Activated B cell treated with CpG ODN at 0.5 μM for 24 hours (primary cell): ENCODE measurements around the gene TMPO. TPM values are rescaled to one million over a fixed set of nuclear protein-coding genes. Genes with fewer than 3 reads are reported as not detected.

Experiments used
- ATAC-seq: fragments of 200-7000 bp; cut with Tn5 transposase; one replicate; pipeline ENCODE4 v1.10.0; 2021; ENCODE audit warnings: low read depth, mild to moderate bottlenecking, moderate library complexity
- CTCF ChIA-PET: fragments of 350-600 bp; sonication (Branson Sonifier 250); formaldehyde crosslinking; loops from one replicate; lab custom pipeline; 2021; ENCODE audit warnings: antibody characterized with exemption; lab: Charles Lee
- POLR2A ChIA-PET: fragments of 350-600 bp; sonication (Branson Sonifier 250); formaldehyde crosslinking; loops from one replicate; lab custom pipeline; 2021; ENCODE audit warnings: antibody characterized with exemption; lab: Charles Lee
- DNase-seq: peaks from one replicate; pipeline ENCODE4 v3.0.0; 2022
- H3K27ac Mint-ChIP-seq: one replicate; pipeline ENCODE4 v1.8.0; 2020; ENCODE audit warnings: mixed read lengths
- H3K27me3 Mint-ChIP-seq: one replicate; pipeline ENCODE4 v1.8.0; 2021; ENCODE audit warnings: mixed read lengths
- H3K36me3 Mint-ChIP-seq: one replicate; pipeline ENCODE4 v1.8.0; 2021; ENCODE audit warnings: low read depth, mixed read lengths
- H3K4me1 Mint-ChIP-seq: one replicate; pipeline ENCODE4 v1.8.0; 2021; ENCODE audit warnings: mixed read lengths
- H3K4me3 Mint-ChIP-seq: one replicate; pipeline ENCODE4 v1.8.0; 2020; ENCODE audit warnings: mild to moderate bottlenecking, mixed read lengths
- H3K9me3 Mint-ChIP-seq: one replicate; pipeline ENCODE4 v1.8.0; 2020; ENCODE audit warnings: mixed read lengths
- intact Hi-C: fragments of 100-400 bp; cut with micrococcal nuclease; formaldehyde crosslinking; loops from one replicate; pipeline ENCODE4 v1.15.1; 2024
- total RNA-seq: library from RNA; stranded (reverse); gene quantifications from 2 replicates; pipeline ENCODE4 v1.2.3, GENCODE V29; 2022
- TF ChIP-seq, protein P1 (sequence below): fragments of 200-600 bp; IDR thresholded peaks from one replicate; pipeline ENCODE4 v1.8.0; 2022; ENCODE audit warnings: antibody characterized with exemption, mild to moderate bottlenecking

Gene TMPO
- total RNA-seq, 1 donor from 2014 or later, result 115 TPM

GRCh38 chr12:98578821-98579220 is 63.4 kb downstream of the TMPO start:
- ATAC-seq (no peak), DNase-seq (no peak)
- intact Hi-C loops, result no loop called here
- no peaks in the 10 kb centered on the region for H3K4me1 Mint-ChIP-seq
- POLR2A ChIA-PET, result interaction anchor here (0.6 kb wide), 1 partner anchor 14 kb away, joined by 4 read pairs; no protein-coding TSS in a partner anchor
- H3K27me3 Mint-ChIP-seq, result peaks cover 1% of the 10 kb centered on the region
- H3K4me3 Mint-ChIP-seq, result no peak overlapping the region
- no peaks in the 10 kb centered on the region for H3K36me3 Mint-ChIP-seq
- H3K9me3 Mint-ChIP-seq, result peaks cover 2% of the 10 kb centered on the region
- no peak overlapping the region for H3K27ac Mint-ChIP-seq
- TF ChIP-seq, protein P1, sequence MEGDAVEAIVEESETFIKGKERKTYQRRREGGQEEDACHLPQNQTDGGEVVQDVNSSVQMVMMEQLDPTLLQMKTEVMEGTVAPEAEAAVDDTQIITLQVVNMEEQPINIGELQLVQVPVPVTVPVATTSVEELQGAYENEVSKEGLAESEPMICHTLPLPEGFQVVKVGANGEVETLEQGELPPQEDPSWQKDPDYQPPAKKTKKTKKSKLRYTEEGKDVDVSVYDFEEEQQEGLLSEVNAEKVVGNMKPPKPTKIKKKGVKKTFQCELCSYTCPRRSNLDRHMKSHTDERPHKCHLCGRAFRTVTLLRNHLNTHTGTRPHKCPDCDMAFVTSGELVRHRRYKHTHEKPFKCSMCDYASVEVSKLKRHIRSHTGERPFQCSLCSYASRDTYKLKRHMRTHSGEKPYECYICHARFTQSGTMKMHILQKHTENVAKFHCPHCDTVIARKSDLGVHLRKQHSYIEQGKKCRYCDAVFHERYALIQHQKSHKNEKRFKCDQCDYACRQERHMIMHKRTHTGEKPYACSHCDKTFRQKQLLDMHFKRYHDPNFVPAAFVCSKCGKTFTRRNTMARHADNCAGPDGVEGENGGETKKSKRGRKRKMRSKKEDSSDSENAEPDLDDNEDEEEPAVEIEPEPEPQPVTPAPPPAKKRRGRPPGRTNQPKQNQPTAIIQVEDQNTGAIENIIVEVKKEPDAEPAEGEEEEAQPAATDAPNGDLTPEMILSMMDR, result no peak
- CTCF ChIA-PET, result interaction anchor here (1.9 kb wide), 1 partner anchor 12 kb away, joined by 8 read pairs; no protein-coding TSS in a partner anchor

DNA sequence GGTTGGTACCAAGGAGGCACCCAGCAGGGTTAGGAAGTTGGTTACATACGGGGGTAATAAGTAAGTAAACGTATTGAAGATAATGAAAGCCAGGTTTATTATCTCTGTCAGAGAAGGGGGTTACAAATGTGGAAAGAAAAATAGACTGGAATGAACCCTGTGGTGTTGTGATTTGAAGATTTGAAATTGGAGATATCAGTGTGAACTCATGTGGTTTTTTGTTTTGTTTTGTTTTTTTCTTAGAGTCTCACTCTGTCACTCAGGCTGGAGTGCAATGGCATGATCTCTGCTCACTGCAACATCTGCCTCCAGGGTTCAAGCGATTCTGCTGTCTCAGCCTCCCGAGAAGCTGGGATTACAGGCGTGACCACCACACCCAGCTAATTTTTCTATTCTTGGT is 64.0 kb downstream of the TMPO start:
- ChIA-PET CTCF (interaction anchor here (1.9 kb wide), 1 partner anchor 13 kb away, joined by 8 read pairs; no protein-coding TSS in a partner anchor), POLR2A (no interaction called here)
- Mint-ChIP-seq H3K4me1 (no peaks in the 10 kb centered on the region), H3K9me3 (peaks cover 2% of the 10 kb centered on the region), H3K4me3 (no peak overlapping the region), H3K27me3 (peaks cover 1% of the 10 kb centered on the region), H3K36me3 (no peaks in the 10 kb centered on the region), H3K27ac (no peak overlapping the region)
- intact Hi-C loops, result no loop called here
- ATAC-seq (no peak), DNase-seq (no peak)
- TF ChIP-seq, protein P1, result no peak

DNA sequence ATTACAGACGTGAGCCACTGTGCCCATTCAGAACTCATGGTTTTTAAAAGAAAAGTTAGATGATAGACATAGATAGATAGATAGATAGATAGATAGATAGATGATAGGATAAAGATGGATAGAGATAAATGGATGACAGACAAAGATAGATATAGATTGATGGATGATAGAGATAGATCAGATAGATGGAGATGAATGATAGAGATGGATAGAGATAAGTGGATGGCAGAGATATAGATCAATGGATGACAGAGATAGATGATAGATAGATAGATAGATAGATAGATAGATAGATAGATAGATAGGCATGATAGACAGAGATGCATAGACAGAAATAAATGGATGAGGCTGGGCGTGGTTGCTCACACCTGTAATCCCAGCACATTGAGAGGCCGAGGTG is 64.4 kb downstream of the TMPO start:
- no peak overlapping the region for H3K4me3 Mint-ChIP-seq
- H3K36me3 Mint-ChIP-seq, result no peaks in the 10 kb centered on the region
- DNase-seq (no peak), ATAC-seq (no peak)
- peaks cover 2% of the 10 kb centered on the region for H3K9me3 Mint-ChIP-seq
- TF ChIP-seq, protein P1, result no peak
- no peak overlapping the region for H3K27ac Mint-ChIP-seq
- H3K4me1 Mint-ChIP-seq, result no peaks in the 10 kb centered on the region
- POLR2A ChIA-PET, result no interaction called here
- H3K27me3 Mint-ChIP-seq, result peaks cover 1% of the 10 kb centered on the region
- intact Hi-C loops, result no loop called here
- CTCF ChIA-PET, result interaction anchor here (1.9 kb wide), 1 partner anchor 13 kb away, joined by 8 read pairs; no protein-coding TSS in a partner anchor

DNA sequence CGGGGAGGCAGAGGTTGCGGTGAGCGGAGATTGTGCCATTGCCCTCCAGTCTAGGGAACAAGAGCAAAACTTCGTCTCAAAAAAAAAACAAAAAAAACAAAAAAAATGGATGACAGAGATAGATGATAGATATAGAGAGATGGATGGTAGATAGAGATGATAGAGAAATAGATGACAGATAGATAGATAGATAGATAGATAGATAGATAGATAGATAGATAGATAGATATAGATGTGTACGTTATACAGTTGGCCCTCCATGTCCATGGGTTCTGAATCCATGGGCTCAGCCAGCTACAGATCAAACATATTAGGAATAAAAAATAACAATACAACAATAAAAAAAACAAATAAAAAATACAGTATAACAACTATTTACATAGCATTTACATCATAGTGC is 65.3 kb downstream of the TMPO start:
- H3K27ac Mint-ChIP-seq, result no peak overlapping the region
- POLR2A ChIA-PET, result no interaction called here

GRCh38 chr12:98581101-98581500 is 65.7 kb downstream of the TMPO start:
- ChIA-PET POLR2A (interaction anchor here (1.1 kb wide), 1 partner anchor 13 kb away, joined by 4 read pairs; no protein-coding TSS in a partner anchor), CTCF (interaction anchor here (0.7 kb wide), 1 partner anchor 73 kb away, joined by 4 read pairs; no protein-coding TSS in a partner anchor)
- peaks cover 2% of the 10 kb centered on the region for H3K9me3 Mint-ChIP-seq

More for the DNA sequence above, 65.3 kb downstream of the TMPO start:
- Mint-ChIP-seq H3K27me3 (peaks cover 1% of the 10 kb centered on the region), H3K4me3 (no peak overlapping the region), H3K36me3 (no peaks in the 10 kb centered on the region), H3K9me3 (peaks cover 2% of the 10 kb centered on the region), H3K4me1 (no peaks in the 10 kb centered on the region)
- intact Hi-C loops, result no loop called here
- TF ChIP-seq, protein P1, result no peak
- CTCF ChIA-PET, result no interaction called here
- DNase-seq (no peak), ATAC-seq (no peak)

More at GRCh38 chr12:98581101-98581500, 65.7 kb downstream of the TMPO start:
- Mint-ChIP-seq H3K27ac (no peak overlapping the region), H3K4me3 (no peak overlapping the region), H3K27me3 (peaks cover 1% of the 10 kb centered on the region), H3K36me3 (no peaks in the 10 kb centered on the region), H3K4me1 (no peaks in the 10 kb centered on the region)
- DNase-seq (no peak), ATAC-seq (no peak)
- TF ChIP-seq, protein P1, result no peak
- intact Hi-C loops, result no loop called here
